Astrocyte of the cerebellum (primary cell): Measurements from ENCODE around the gene DSN1.
A peak's percentile ranks its signal among the peaks of the same experiment; 100 is the strongest.

Experiments
- DNase-seq: peaks from one replicate; pipeline ENCODE4 v3.0.0-alpha.2; 2011; ENCODE audit warnings: low read depth
- H3K4me3 ChIP-seq: 2 replicates; pipeline ENCODE4 v1.5.1; 2011; ENCODE audit warnings: mild to moderate bottlenecking, low read depth, low read length, moderate library complexity
- in situ Hi-C: cut with HindIII; loops from 2 replicates; pipeline ENCODE4 v1.10.0; 2017; ENCODE audit warnings: low sequenced_read_pairs
- TF ChIP-seq, protein P1 (sequence below): IDR thresholded peaks from 2 replicates; pipeline ENCODE4 v1.5.1; 2012; ENCODE audit warnings: low read length, low read depth, moderate library complexity, mild to moderate bottlenecking; ENCODE audit errors: missing control alignments

Gene DSN1

DNA sequence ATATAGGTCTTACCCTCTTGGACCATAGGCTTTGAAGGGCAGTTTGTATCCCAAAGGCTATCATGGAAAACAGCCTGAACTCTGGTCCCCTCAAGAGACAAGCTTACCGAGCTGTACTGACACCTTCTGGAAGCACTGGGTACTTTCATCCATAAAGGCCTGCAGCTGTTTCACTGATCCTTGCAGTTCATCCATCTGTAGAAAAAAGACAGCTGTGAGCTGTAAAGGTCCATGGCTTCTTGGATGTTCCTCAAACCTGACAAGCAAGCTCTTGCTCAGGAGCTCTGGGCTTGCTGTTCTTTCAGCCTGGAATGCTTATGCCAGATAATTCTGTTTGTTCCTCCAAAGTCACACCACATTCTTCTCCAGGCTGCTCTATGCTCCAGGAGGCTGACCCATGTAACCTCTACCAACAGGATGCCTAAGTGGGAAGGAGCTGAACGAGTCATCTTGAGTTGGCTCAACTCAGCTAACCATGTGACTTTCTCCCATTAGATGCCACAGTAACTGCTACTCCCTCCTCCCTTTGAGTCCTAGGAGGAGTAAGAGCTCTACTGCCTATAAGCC lies 18.8 kb downstream of the DSN1 start:
- DNase-seq = peak; percentile 59
- TF ChIP-seq, protein P1, sequence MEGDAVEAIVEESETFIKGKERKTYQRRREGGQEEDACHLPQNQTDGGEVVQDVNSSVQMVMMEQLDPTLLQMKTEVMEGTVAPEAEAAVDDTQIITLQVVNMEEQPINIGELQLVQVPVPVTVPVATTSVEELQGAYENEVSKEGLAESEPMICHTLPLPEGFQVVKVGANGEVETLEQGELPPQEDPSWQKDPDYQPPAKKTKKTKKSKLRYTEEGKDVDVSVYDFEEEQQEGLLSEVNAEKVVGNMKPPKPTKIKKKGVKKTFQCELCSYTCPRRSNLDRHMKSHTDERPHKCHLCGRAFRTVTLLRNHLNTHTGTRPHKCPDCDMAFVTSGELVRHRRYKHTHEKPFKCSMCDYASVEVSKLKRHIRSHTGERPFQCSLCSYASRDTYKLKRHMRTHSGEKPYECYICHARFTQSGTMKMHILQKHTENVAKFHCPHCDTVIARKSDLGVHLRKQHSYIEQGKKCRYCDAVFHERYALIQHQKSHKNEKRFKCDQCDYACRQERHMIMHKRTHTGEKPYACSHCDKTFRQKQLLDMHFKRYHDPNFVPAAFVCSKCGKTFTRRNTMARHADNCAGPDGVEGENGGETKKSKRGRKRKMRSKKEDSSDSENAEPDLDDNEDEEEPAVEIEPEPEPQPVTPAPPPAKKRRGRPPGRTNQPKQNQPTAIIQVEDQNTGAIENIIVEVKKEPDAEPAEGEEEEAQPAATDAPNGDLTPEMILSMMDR = peak; percentile 91
- in situ Hi-C loops = loop anchor here (25.0 kb wide), 2 partner anchors 192 to 267 kb away; partner anchors contain the start of gene TGIF2

DNA sequence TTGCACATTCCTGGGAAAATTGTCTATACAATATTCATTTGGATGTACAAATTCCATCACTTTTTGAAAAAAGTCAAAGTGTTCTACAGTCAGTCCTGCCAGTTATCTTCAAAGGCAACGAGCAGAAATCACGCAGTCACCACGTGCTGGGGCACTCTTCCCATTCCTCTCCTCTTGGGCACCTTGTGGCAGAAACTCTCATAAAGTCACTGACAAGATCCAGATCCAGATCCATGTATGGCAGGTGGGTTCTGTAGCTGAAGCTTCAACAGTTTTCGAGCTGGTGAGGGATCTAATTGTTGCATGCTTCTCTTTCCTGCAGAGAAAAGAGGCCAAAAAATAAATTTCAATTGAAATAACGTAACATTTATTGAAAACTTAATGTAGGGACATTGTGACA lies 21.0 kb downstream of the DSN1 start:
- no peak for DNase-seq
- in situ Hi-C loops = loop anchor here (25.0 kb wide), 2 partner anchors 190 to 265 kb away; partner anchors contain the start of gene TGIF2
- H3K4me3 ChIP-seq = no peak overlapping the region
- TF ChIP-seq, protein P1 = no peak

More for the DNA sequence above, 18.8 kb downstream of the DSN1 start:
- H3K4me3 ChIP-seq = no peak overlapping the region

DNA sequence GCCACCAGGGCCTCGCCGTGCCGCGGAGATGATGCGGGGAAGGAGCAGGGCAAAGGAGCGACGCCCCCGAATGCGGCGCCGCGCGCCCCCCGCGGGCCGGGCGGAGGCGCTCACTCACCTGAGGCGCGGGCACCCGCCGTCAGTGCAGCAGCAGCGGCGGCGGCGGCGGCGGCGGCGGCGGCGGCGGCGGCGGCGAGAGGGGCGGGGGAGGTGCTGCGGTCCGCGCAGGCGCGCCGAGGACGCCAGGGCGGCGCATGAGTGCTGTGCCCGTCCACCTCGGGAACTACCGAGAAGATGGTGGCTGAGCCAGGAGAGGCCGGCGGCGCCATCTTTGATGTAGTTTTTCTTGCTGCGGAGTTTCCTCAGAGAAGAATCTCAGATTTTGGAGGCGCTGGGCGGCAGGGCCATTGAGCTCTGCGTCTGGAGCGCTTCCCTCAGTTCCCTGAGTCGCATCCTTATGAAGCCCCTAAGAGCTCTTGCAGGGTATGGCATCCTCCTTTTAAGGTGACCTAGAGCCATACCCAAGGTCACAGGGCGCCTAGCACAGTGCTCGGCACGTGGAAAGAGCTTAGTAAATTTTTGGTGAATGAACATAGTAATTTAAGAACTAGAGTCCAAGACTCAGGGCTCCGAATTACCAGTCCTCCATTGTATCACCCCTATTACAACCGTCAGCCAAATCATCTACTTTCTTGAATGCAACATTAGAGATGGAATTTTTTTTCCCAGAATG lies 27.5 kb downstream of the DSN1 start, which contains the start of gene NDRG3:
Gene NDRG3 (minus strand): TSS at position 164 of the 733 bp plus-strand sequence. CDS start 24,355 bp downstream, outside the sequence.
- peak; percentile 84 for DNase-seq
- in situ Hi-C loops = no loop called here
- TF ChIP-seq, protein P1 = no peak
- H3K4me3 ChIP-seq = peak within 1 kb of the TSS; percentile 72

DNA sequence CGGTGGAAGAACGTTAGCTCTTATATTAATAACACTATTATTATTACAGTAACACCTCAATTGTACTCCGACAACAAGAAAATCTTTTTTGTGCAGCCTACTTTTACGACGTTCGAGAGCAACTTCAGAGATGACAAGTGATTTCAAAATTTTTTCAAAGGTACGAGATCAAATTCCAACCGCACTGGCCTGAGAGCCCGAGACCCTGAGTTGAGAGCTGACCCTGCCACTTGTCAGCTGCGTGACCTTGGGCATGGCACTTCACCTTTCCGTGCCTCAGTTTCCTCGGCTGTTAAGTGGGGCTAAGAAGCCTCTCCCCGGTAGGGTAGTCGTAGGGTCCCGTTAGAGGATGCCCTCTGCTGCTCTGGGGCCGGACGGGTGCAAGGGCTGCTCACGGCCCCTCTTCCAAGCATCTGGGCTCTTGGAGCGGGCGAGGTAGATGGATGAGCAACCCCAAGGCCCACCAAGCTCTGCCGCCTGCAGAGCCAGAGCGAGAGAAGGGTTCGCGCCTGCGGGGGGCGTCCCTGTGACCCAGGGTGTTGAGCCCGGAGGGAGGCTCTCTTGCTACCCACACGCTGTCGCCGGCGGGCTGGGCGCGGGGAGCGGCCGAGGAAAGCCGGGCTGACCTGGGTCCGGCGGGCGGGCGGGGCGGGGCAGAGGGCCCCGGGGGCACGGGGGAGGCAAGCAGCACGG lies 28.2 kb downstream of the DSN1 start:
- DNase-seq = no peak
- H3K4me3 ChIP-seq = peak overlapping the region; percentile 72
- TF ChIP-seq, protein P1 = no peak
- in situ Hi-C loops = no loop called here

DNA sequence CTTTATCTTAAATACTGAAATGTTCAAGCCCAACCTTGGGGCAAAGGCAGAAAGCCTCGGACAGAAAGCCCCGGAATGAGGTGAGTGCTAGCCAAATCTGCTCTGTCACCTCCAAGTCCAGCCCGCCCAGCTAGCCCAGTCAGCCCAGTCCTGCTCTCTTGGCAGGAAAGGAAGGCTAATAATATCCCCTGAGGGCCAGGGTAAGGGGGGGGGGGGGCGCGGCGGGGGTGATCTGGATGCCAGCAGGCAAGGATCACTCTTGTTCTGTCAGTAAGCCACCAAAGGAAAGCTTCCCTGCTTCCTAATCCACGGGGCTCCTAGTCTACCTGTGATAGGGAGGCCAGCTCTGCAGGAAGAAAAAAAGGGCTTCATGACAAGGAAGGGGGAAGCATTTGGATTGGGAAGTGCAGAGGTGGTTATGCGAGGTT lies 28.8 kb downstream of the DSN1 start:
- peak overlapping the region; percentile 72 for H3K4me3 ChIP-seq
- in situ Hi-C loops = loop anchor here (5.0 kb wide), 1 partner anchor 102 kb away; no protein-coding TSS in a partner anchor
- TF ChIP-seq, protein P1 = no peak
- no peak for DNase-seq

DNA sequence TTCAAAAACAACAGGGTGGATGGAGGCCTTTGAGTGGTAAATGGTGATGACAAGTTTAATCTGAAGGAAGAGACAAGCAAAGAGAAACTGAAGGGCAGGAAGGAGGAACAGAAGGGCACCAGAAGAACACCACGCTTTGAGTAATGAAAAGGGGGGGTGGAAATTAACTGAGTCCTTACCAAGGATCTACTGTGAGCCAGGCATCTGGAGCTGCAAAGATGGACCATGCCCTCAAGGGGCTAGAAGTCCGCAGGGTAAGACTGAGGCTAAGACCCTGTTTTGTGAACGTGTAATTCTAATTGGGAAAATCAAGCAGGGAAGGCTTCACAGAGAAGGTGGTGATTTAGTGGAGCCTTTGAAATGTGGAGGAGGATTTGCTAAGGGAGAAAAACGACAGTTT lies 29.3 kb downstream of the DSN1 start:
- no peak for DNase-seq
- in situ Hi-C loops = loop anchor here (5.0 kb wide), 1 partner anchor 102 kb away; no protein-coding TSS in a partner anchor
- TF ChIP-seq, protein P1 = no peak
- H3K4me3 ChIP-seq = peak overlapping the region; percentile 72
